ENCODE data around the gene PDE4D. TPM values are rescaled to one million over a fixed set of nuclear protein-coding genes. Genes with fewer than 3 reads are reported as not detected.

The PDE4D gene
- total and polyA plus RNA-seq, 2 donors (not counting 3 experiments of a cell fraction or from before 2014, with no cell fraction given) = 34.5 to 51.2 TPM

DNA sequence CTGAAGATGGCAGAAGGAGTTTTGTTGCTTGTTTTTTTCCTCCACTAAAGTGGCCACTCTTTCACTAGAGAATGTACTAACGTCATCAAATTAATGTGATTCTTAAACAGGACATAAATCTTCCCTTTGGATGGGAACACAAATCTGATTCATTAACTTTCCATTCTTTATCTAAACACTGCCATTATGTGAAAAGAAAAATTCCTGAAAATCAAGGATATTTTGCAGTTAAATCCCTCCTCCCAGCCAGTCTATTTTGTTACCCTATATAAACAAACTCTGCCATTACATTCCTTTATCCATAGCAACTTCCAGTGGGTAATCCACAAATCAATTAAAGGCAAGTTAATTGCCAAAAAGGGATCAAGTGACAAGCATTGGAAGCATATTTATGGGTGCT lies 546.5 kb downstream of the PDE4D start:
- H3K9me3 ChIP-seq (replicated peaks; ENCODE audit: control insufficient read depth, insufficient read depth, low read length) = no peaks in the 10 kb centered on the region
- no peak overlapping the region for H3K4me3 ChIP-seq (replicated peaks in 1 of 3; ENCODE audit: insufficient read depth in 1 of 3, low read depth in 1 of 3, low read length in 3 of 3)
- H3K9ac ChIP-seq (replicated peaks; ENCODE audit: extremely low read depth, insufficient read depth, low read length) = no peak overlapping the region
- no TSS peak for BruUV-seq (replicated peaks)
- H3K79me2 ChIP-seq (ENCODE audit: control insufficient read depth, insufficient read depth, low read length) = no peaks in the 10 kb centered on the region
- H3K27ac ChIP-seq (ENCODE audit: insufficient read depth, low read depth, low read length) = no peak overlapping the region
- no peaks in the 10 kb centered on the region for H3K27me3 ChIP-seq (ENCODE audit: control insufficient read depth in 2 of 2, insufficient read depth in 2 of 2, low read length in 2 of 2)
- FAIRE-seq (no peak), DNase-seq (ENCODE audit: low read depth, low spot score) (no peak)
- CTCF ChIA-PET = interaction anchor here (1.1 to 1.5 kb wide), 2 partner anchors 13 to 21 kb away, joined by 3 read pairs; no protein-coding TSS in a partner anchor
- dilution Hi-C loops (cut with MboI; ENCODE audit: extremely low pct_ligation_motif_present, low sequenced_read_pairs) = no loop called here
- H3K4me1 ChIP-seq (ENCODE audit: control insufficient read depth, extremely low read depth, insufficient read depth, low read length) = no peaks in the 10 kb centered on the region
- POLR2A ChIA-PET = no interaction called here
- H3K4me2 ChIP-seq (ENCODE audit: insufficient read depth, low read length) = no peak overlapping the region
- H2AFZ ChIP-seq (ENCODE audit: low read depth, low read length) = no peak overlapping the region
- H3K9me1 ChIP-seq (replicated peaks; ENCODE audit: control insufficient read depth, extremely low read depth, insufficient read depth, low read length) = no peaks in the 10 kb centered on the region
- TF ChIP-seq, protein P1, sequence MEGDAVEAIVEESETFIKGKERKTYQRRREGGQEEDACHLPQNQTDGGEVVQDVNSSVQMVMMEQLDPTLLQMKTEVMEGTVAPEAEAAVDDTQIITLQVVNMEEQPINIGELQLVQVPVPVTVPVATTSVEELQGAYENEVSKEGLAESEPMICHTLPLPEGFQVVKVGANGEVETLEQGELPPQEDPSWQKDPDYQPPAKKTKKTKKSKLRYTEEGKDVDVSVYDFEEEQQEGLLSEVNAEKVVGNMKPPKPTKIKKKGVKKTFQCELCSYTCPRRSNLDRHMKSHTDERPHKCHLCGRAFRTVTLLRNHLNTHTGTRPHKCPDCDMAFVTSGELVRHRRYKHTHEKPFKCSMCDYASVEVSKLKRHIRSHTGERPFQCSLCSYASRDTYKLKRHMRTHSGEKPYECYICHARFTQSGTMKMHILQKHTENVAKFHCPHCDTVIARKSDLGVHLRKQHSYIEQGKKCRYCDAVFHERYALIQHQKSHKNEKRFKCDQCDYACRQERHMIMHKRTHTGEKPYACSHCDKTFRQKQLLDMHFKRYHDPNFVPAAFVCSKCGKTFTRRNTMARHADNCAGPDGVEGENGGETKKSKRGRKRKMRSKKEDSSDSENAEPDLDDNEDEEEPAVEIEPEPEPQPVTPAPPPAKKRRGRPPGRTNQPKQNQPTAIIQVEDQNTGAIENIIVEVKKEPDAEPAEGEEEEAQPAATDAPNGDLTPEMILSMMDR (IDR thresholded peaks at IDR 0.05; ENCODE audit: extremely low read depth in 1 of 2, insufficient read depth in 1 of 2, low read depth in 1 of 2, low read length in 2 of 2) = no peak
- H3K36me3 ChIP-seq (ENCODE audit: control insufficient read depth in 2 of 2, extremely low read depth in 1 of 2, insufficient read depth in 2 of 2, low read length in 2 of 2) = no peaks in the 10 kb centered on the region
- intact Hi-C loops (cut with micrococcal nuclease) = no loop called here
- H4K20me1 ChIP-seq (replicated peaks; ENCODE audit: control insufficient read depth, extremely low read depth, insufficient read depth, low read length) = no peaks in the 10 kb centered on the region

DNA sequence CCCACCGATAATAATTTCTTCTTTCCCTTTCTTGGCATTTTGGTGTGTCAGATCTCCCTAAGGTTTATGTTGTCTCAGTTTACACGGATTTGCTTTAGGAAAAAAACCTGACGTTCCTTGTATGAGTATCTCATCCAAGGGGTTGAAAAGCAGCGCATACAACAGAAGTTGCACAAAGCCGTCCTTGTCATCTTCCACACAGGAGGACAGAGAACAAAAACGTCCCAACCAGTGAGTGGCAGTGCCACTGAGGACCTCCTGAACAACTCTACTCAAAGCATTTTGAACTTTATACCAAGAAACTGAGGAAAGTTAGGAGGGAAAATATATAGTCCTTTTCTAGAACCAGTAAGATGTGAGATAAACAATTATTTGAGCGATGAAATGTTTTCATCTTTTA lies 547.0 kb downstream of the PDE4D start:
- no TSS peak for BruUV-seq (replicated peaks)
- no peaks in the 10 kb centered on the region for H3K27me3 ChIP-seq (ENCODE audit: control insufficient read depth in 2 of 2, insufficient read depth in 2 of 2, low read length in 2 of 2)
- intact Hi-C loops (cut with micrococcal nuclease) = no loop called here
- CTCF ChIA-PET = interaction anchor here (1.5 kb wide), 1 partner anchor 21 kb away, joined by 3 read pairs; no protein-coding TSS in a partner anchor
- no peaks in the 10 kb centered on the region for H4K20me1 ChIP-seq (replicated peaks; ENCODE audit: control insufficient read depth, extremely low read depth, insufficient read depth, low read length)
- TF ChIP-seq POLR2A (IDR thresholded peaks at IDR 0.05; ENCODE audit: low read depth, low read length) (no peak), GATA2 (IDR thresholded peaks at IDR 0.05; ENCODE audit: insufficient read depth, insufficient read length, low read depth, low read length) (no peak), MYC (IDR thresholded peaks at IDR 0.05; ENCODE audit: low read depth, low read length) (no peak), JUN (IDR thresholded peaks at IDR 0.05; ENCODE audit: borderline replicate concordance, insufficient read depth, insufficient read length, low read depth) (no peak), FOS (IDR thresholded peaks at IDR 0.05; ENCODE audit: borderline replicate concordance, insufficient read depth, low read length) (no peak), POLR2AphosphoS5 (IDR thresholded peaks at IDR 0.05; ENCODE audit: insufficient read depth, low read depth, low read length) (no peak), EZH2 (IDR thresholded peaks at IDR 0.05; ENCODE audit: borderline replicate concordance, low read depth, low read length, severe bottlenecking) (no peak)
- TF ChIP-seq, protein P1 (IDR thresholded peaks at IDR 0.05; ENCODE audit: extremely low read depth in 1 of 2, insufficient read depth in 1 of 2, low read depth in 1 of 2, low read length in 2 of 2) = no peak
- TF ChIP-seq, protein P2, sequence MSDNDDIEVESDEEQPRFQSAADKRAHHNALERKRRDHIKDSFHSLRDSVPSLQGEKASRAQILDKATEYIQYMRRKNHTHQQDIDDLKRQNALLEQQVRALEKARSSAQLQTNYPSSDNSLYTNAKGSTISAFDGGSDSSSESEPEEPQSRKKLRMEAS (IDR thresholded peaks at IDR 0.05; ENCODE audit: insufficient read depth, insufficient read length) = no peak
- no peaks in the 10 kb centered on the region for H3K36me3 ChIP-seq (ENCODE audit: control insufficient read depth in 2 of 2, extremely low read depth in 1 of 2, insufficient read depth in 2 of 2, low read length in 2 of 2)
- no peak for FAIRE-seq
- no peaks in the 10 kb centered on the region for H3K9me1 ChIP-seq (replicated peaks; ENCODE audit: control insufficient read depth, extremely low read depth, insufficient read depth, low read length)
- H3K4me2 ChIP-seq (ENCODE audit: insufficient read depth, low read length) = no peak overlapping the region
- H3K4me3 ChIP-seq (replicated peaks in 1 of 3; ENCODE audit: insufficient read depth in 1 of 3, low read depth in 1 of 3, low read length in 3 of 3) = no peak overlapping the region
- H3K79me2 ChIP-seq (ENCODE audit: control insufficient read depth, insufficient read depth, low read length) = no peaks in the 10 kb centered on the region
- no peak for DNase-seq (ENCODE audit: low read depth, low spot score)
- no peak overlapping the region for H3K9ac ChIP-seq (replicated peaks; ENCODE audit: extremely low read depth, insufficient read depth, low read length)
- POLR2A ChIA-PET = no interaction called here
- no peaks in the 10 kb centered on the region for H3K9me3 ChIP-seq (replicated peaks; ENCODE audit: control insufficient read depth, insufficient read depth, low read length)
- H3K27ac ChIP-seq (ENCODE audit: insufficient read depth, low read depth, low read length) = no peak overlapping the region
- H2AFZ ChIP-seq (ENCODE audit: low read depth, low read length) = no peak overlapping the region
- H3K4me1 ChIP-seq (ENCODE audit: control insufficient read depth, extremely low read depth, insufficient read depth, low read length) = no peaks in the 10 kb centered on the region
- dilution Hi-C loops (cut with MboI; ENCODE audit: extremely low pct_ligation_motif_present, low sequenced_read_pairs) = no loop called here

Measured in endothelial cell of umbilical vein (primary cell).